ENCODE data around the gene SLC24A3. TPM values are rescaled to one million over a fixed set of nuclear protein-coding genes. Genes with fewer than 3 reads are reported as not detected.
A peak's percentile ranks its signal among the peaks of the same experiment; 100 is the strongest.

The SLC24A3 gene
- total and polyA plus RNA-seq, 2 of the 13 experiments (the other 11 are each of a cell fraction or from before 2014, with no cell fraction given): not detected

DNA sequence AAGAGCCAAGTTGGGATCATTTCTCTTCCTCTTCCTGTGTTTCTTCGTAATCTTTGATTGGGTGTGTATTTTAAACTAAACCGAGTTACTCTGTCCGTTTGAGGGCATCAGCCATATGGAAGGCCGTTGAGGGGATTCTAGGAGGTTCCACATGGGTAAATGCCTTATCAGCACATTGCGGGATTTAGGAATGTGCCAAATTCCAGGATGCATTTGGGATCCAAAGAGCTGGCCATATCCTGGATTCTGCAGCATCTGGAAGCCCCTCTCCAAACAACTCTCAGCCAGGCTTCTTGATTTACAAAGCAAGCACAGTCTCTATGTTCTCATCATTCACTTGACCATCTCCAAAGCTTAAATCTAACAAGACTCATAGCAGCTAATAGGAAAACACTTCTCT lies 478.0 kb downstream of the SLC24A3 start:
- TF ChIP-seq ZNF205 (CRISPR knock-in tag; IDR thresholded peaks at IDR 0.05): no peak
- TF ChIP-seq MAFF (IDR thresholded peaks at IDR 0.05; ENCODE audit: low read depth, low read length): peak; percentile 74
- no peak for TF ChIP-seq TRIM22 (IDR thresholded peaks at IDR 0.05)
- peak; percentile 86 to 87 for TF ChIP-seq MAFK (conservative IDR thresholded peaks at IDR 0.05 in 1 of 2, IDR thresholded peaks at IDR 0.05 in 1 of 2; ENCODE audit: low read length in 2 of 2)
- CTCF ChIA-PET (ENCODE audit: low intra/inter-chr PET ratio, low total read pairs): interaction anchor here (3.9 kb wide), 1 partner anchor 112 kb away, joined by 35 read pairs; no protein-coding TSS in a partner anchor
- BruUV-seq (replicated peaks): no TSS peak

DNA sequence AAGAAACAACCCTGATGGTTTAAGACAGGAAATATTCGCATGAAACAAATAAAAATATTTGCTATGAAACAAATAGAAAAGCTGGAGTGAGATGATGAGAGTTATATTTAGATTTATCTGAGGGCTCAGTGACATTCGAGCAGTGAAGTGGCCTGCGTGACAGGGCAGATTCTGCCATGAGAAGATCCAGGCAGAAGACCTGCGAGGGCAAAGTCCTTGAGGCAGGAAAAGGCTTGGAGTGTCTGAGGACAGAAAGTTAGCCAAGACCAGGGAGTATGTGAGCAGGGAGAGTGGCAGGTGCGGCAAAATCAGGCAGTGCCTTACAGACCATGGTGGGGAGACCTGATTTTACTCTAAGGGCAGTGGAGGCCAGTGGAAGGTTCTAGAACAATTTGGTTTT lies 478.7 kb downstream of the SLC24A3 start:
- H3K79me2 ChIP-seq (ENCODE audit: insufficient read depth, low read length): no peaks in the 10 kb centered on the region
- 0 out of 2 replicates have a peak, but pooled peaks cover 4% of the 10 kb centered on the region for H3K9me3 ChIP-seq (ENCODE audit: low read length)
- H3K4me3 ChIP-seq (replicated peaks in 1 of 3; ENCODE audit: insufficient read depth in 1 of 3, low read depth in 2 of 3, low read length in 3 of 3): no peak overlapping the region
- H4K20me1 ChIP-seq (ENCODE audit: insufficient read depth, low read length): no peaks in the 10 kb centered on the region
- no peaks in the 10 kb centered on the region for H3K36me3 ChIP-seq (replicated peaks in 1 of 2; ENCODE audit: control insufficient read depth in 1 of 2, insufficient read depth in 2 of 2, low read length in 2 of 2)
- no peak overlapping the region for H3K9ac ChIP-seq (ENCODE audit: insufficient read depth, low read depth, low read length)
- FAIRE-seq (no peak), DNase-seq (ENCODE audit: low spot score) (no peak), ATAC-seq (no peak)
- no peak overlapping the region for H2AFZ ChIP-seq (ENCODE audit: low read length)
- no peaks in the 10 kb centered on the region for H3K4me1 ChIP-seq (ENCODE audit: insufficient read depth, low read length)
- no peak overlapping the region for H3K4me2 ChIP-seq (ENCODE audit: low read depth, low read length)
- no TSS peak for BruUV-seq (replicated peaks)
- ChIA-PET POLR2A (no interaction called here), CTCF (ENCODE audit: low intra/inter-chr PET ratio, low total read pairs) (interaction anchor here (2.8 kb wide), 1 partner anchor 111 kb away, joined by 48 read pairs; no protein-coding TSS in a partner anchor)
- H3K27me3 ChIP-seq (ENCODE audit: control insufficient read depth in 1 of 2, insufficient read depth in 2 of 2, low read length in 2 of 2): peaks cover 0 to 15% of the 10 kb centered on the region in 2 experiments; a peak in 1 of 5 replicates
- no peak overlapping the region for H3K27ac ChIP-seq (ENCODE audit: extremely low read length, insufficient read depth, low read length)
- intact Hi-C loops (cut with micrococcal nuclease; ENCODE audit: unreplicated experiment): no loop called here
- in situ Hi-C loops (cut with HindIII; ENCODE audit: extremely low pct_ligation_motif_present, low pct_unique_long_range_greater_than_20kb): loop anchor here (5.0 kb wide), 2 partner anchors 66 to 106 kb away; partner anchors contain the start of gene RIN2
- 21% methylated on average over 5 of the region's 5 CpGs for WGBS (ENCODE audit: low lambda C conversion rate)
- TF ChIP-seq TAF15 (IDR thresholded peaks at IDR 0.05; ENCODE audit: low read depth, low read length, poor library complexity, severe bottlenecking) (no peak), YEATS2 (CRISPR knock-in tag; IDR thresholded peaks at IDR 0.05; ENCODE audit: borderline replicate concordance) (no peak), RELA (CRISPR knock-in tag; IDR thresholded peaks at IDR 0.05) (no peak), ZNF547 (CRISPR knock-in tag; IDR thresholded peaks at IDR 0.05) (no peak), ZNF556 (CRISPR knock-in tag; IDR thresholded peaks at IDR 0.05; ENCODE audit: borderline replicate concordance) (no peak), GLI4 (CRISPR knock-in tag; IDR thresholded peaks at IDR 0.05; ENCODE audit: borderline replicate concordance) (no peak), CEBPZ (IDR thresholded peaks at IDR 0.05; ENCODE audit: low read length) (no peak), ZSCAN12 (CRISPR knock-in tag; IDR thresholded peaks at IDR 0.05) (no peak), BCL3 (CRISPR knock-in tag; IDR thresholded peaks at IDR 0.05) (no peak)

More for the DNA sequence above, 478.0 kb downstream of the SLC24A3 start:
- no peak overlapping the region for H3K9ac ChIP-seq (ENCODE audit: insufficient read depth, low read depth, low read length)
- FAIRE-seq (no peak), DNase-seq (ENCODE audit: low spot score) (no peak), ATAC-seq (no peak)
- in situ Hi-C loops (cut with HindIII; ENCODE audit: extremely low pct_ligation_motif_present, low pct_unique_long_range_greater_than_20kb): loop anchor here (5.0 kb wide), 2 partner anchors 67 to 107 kb away; partner anchors contain the start of gene RIN2
- no peaks in the 10 kb centered on the region for H3K79me2 ChIP-seq (ENCODE audit: insufficient read depth, low read length)
- POLR2A ChIA-PET: no interaction called here
- H3K4me1 ChIP-seq (ENCODE audit: insufficient read depth, low read length): no peaks in the 10 kb centered on the region
- 7% methylated on average over 5 of the region's 5 CpGs for WGBS (ENCODE audit: low lambda C conversion rate)
- 0 out of 2 replicates have a peak, but pooled peaks cover 4% of the 10 kb centered on the region for H3K9me3 ChIP-seq (ENCODE audit: low read length)
- peaks cover 0 to 16% of the 10 kb centered on the region in 2 experiments; a peak in 1 of 5 replicates for H3K27me3 ChIP-seq (ENCODE audit: control insufficient read depth in 1 of 2, insufficient read depth in 2 of 2, low read length in 2 of 2)
- intact Hi-C loops (cut with micrococcal nuclease; ENCODE audit: unreplicated experiment): no loop called here
- H4K20me1 ChIP-seq (ENCODE audit: insufficient read depth, low read length): no peaks in the 10 kb centered on the region
- H2AFZ ChIP-seq (ENCODE audit: low read length): no peak overlapping the region
- H3K36me3 ChIP-seq (replicated peaks in 1 of 2; ENCODE audit: control insufficient read depth in 1 of 2, insufficient read depth in 2 of 2, low read length in 2 of 2): no peaks in the 10 kb centered on the region
- no peak overlapping the region for H3K4me3 ChIP-seq (replicated peaks in 1 of 3; ENCODE audit: insufficient read depth in 1 of 3, low read depth in 2 of 3, low read length in 3 of 3)
- no peak overlapping the region for H3K4me2 ChIP-seq (ENCODE audit: low read depth, low read length)
- H3K27ac ChIP-seq (ENCODE audit: extremely low read length, insufficient read depth, low read length): no peak overlapping the region
